GM12865 (cell line): ENCODE results near the gene STAB2.

Source experiments
- DNase-seq: peaks from one replicate; pipeline ENCODE4 v3.0.0; 2010; ENCODE audit warnings: low read depth
- H3K4me3 ChIP-seq: 2 replicates; pipeline ENCODE4 v1.5.1; 2011; ENCODE audit warnings: mild to moderate bottlenecking, low read depth, low read length, control low read depth
- TF ChIP-seq, protein P1 (sequence below): IDR thresholded peaks from 2 replicates; pipeline ENCODE4 v1.5.1; 2011; ENCODE audit warnings: low read length, control low read depth, low read depth, inconsistent platforms; ENCODE audit not compliant: insufficient read depth; ENCODE audit errors: missing control alignments

STAB2 gene

DNA sequence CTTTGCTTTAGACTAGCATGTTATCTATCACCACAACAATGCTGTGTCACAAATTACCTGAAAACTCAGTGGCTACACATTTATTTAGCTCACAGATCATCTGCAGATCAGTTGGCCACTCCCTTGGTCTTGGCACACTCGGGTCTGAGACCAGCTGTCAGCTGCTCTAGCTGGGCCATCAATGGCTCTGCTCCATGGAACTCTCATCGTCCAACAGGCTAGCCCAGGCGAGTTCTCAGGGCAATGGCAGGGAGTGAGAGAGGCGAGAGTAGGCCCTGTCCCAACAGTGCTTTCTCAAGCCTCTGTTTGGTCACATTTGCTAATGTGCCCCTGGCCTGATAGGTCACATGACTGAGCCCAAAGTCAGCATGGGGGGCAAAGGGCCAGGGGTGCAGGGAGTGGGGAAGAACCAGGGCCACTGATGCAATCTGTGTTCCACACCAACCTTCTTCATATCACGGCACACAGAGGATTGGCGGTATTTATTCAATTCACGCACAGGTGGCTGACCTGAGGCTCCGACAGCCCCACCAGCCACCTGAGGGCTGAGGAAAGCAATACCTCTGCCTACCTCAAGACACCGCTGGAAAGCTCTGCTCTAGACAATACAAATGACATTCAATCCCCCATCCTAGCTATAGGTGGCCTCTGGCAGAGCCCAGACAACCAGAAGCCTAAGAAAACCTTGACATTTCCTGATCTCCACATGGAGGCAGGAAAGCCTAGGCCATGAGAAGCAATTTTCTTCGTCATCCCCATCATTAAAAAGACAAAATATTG lies 171.4 kb downstream of the STAB2 start:
- TF ChIP-seq, protein P1, sequence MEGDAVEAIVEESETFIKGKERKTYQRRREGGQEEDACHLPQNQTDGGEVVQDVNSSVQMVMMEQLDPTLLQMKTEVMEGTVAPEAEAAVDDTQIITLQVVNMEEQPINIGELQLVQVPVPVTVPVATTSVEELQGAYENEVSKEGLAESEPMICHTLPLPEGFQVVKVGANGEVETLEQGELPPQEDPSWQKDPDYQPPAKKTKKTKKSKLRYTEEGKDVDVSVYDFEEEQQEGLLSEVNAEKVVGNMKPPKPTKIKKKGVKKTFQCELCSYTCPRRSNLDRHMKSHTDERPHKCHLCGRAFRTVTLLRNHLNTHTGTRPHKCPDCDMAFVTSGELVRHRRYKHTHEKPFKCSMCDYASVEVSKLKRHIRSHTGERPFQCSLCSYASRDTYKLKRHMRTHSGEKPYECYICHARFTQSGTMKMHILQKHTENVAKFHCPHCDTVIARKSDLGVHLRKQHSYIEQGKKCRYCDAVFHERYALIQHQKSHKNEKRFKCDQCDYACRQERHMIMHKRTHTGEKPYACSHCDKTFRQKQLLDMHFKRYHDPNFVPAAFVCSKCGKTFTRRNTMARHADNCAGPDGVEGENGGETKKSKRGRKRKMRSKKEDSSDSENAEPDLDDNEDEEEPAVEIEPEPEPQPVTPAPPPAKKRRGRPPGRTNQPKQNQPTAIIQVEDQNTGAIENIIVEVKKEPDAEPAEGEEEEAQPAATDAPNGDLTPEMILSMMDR = no peak
- DNase-seq = no peak
- no peak overlapping the region for H3K4me3 ChIP-seq

DNA sequence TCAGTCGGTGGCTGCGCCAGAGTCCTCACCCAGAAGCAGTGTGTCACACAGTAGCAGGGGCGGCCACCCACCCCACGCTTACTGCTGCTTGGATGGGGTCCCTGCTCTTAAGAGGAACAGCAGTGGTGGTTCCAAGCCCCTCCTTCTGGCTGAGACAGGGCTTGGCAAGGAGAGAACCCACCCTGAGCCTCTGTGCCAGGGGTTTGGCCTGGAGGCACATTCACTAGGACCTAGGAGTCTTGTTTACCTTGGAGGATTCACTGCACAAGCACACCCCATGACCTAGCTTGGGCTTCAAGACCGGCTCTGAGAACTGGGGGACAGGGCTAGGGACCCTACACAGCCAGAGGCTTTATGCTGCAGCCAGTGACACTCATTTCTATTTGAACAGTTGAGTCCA lies 175.4 kb downstream of the STAB2 start:
- DNase-seq = no peak
- no peak overlapping the region for H3K4me3 ChIP-seq
- TF ChIP-seq, protein P1 = no peak

DNA sequence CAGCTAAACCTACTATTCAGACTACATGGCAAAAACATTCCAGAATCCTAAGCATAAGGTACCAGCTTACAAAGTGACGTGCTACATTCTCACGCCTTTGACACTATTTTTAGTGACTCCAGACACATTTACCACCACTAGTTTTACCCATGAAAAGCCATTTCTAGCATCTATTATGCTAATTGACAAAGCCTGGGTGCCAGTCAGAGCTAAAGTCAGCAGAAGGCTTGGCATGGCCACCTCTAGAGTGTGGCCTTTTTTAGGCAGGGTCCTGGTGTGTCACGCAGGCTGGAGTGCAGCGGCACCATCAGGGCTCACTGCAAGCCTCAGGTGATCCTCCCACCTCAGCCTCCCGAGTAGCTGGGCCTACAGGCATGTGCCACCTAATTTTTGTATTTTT lies 178.2 kb downstream of the STAB2 start:
- TF ChIP-seq, protein P1 = no peak
- no peak overlapping the region for H3K4me3 ChIP-seq
- DNase-seq = no peak

DNA sequence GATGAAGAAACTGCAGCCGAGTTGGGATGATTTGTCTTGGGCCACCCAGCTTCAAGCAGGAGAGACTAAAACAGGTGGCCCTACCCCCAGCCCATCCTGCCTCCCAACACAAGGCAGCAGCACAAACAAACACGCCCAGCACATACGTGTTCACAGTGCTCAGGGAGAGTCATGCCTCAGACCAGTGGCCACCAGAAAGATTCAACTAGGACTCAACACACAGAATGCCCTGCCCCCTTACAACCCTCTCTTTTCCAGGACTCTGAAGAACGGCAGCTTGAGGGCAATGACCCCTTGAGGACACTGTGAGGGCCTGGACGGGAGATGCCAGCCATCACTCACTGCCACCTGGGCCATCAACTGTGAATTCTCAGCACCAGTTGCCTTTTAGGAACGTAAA lies 179.0 kb downstream of the STAB2 start:
- TF ChIP-seq, protein P1 = no peak

DNA sequence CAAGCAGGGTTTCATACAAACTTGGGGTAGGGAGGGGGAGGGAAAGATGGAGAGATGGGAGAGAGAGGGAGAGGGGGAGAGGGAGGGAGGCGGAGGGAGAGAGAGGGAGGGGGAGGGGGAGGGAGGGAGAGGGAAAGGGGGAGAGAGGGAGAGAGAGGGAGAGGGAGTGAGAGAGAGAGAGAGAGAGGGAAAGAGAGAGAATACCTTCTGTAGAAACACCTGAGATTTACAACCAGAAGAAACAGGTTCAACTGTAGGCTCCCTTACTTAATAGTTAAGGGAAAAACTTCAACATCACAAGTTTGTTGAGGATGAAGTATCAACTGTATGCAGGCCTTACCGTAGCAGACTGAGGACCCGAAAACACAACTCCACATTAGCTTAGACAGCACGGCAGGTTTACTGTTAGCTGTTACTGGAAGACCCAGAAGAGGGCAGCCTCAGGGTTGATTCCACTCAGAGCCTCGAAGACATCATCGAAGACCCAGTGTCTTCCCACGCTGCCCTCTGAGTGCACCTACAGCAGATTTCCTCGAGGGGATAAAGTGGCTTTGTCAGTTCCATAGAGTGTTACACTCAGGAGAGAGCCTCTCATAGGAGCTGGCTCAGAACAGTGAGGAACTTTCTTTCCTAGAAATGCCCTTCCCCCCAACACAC lies 181.5 kb downstream of the STAB2 start:
- no peak overlapping the region for H3K4me3 ChIP-seq
- TF ChIP-seq, protein P1 = no peak
- no peak for DNase-seq

More for the DNA sequence above, 179.0 kb downstream of the STAB2 start:
- no peak for DNase-seq
- H3K4me3 ChIP-seq = no peak overlapping the region

DNA sequence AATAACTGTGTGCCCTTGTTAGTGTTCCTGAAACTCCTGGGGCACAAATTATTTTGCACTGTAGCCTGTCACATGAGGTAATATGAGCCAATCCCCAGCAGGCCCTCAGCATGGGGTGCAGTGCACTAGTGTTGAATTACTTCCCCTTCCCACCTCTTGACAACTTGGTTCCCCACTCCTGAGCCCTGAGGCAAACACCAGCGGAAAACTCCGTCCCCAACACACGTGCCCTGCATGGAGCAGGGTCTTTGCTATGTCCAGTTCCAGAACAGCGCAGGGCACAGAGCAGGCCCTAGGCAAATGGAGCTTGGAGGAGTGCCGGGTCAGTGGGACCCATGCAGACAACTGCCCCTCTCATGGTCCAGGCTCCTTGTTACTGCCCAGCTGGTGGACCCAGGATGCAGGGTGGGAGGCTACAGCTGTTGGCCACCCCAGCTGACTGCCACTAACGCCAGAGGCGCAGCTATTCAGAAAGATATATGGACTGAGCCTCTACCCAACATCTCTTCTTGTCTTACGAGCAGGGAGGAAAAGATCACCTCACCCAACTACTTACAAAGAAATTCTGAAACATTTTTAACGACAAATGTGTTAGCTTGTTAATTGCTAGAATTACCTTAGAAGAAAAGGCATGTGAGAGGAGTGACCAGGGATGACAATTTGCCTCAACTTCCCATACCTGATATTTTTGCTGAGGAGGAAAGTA lies 182.3 kb downstream of the STAB2 start:
- TF ChIP-seq, protein P1 = no peak
- H3K4me3 ChIP-seq = no peak overlapping the region
- DNase-seq = no peak
